NCI-H526 treated with DMSO at 0.1 percent for 48 hours (cell line): ENCODE results near the gene CELF2.
A peak's percentile ranks its signal among the peaks of the same experiment; 100 is the strongest.

Experiments
- DNase-seq: peaks from one replicate; lab custom pipeline; 2025; lab: John Stamatoyannopoulos, UW

Gene CELF2

GRCh38 chr10:11023009-11023953 lies 5.6 kb downstream of the CELF2 start:
- no peak for DNase-seq

GRCh38 chr10:11024596-11024995 lies 6.9 kb downstream of the CELF2 start:
- no peak for DNase-seq

GRCh38 chr10:11025978-11026377 lies 8.3 kb downstream of the CELF2 start:
- no peak for DNase-seq

GRCh38 chr10:11026773-11027172 lies 9.1 kb downstream of the CELF2 start:
- no peak for DNase-seq

GRCh38 chr10:11034762-11035161 lies 17.1 kb downstream of the CELF2 start:
- no peak for DNase-seq

- DNase-seq: peak; percentile 45
These were observed 17.8 kb downstream of the CELF2 start for GRCh38 chr10:11035301-11035991.

GRCh38 chr10:11036424-11037011 lies 18.8 kb downstream of the CELF2 start:
- peak; percentile 32 for DNase-seq

GRCh38 chr10:11037991-11038390 lies 20.3 kb downstream of the CELF2 start:
- DNase-seq: no peak

- DNase-seq: no peak
These were observed 24.7 kb downstream of the CELF2 start for GRCh38 chr10:11042357-11042756.

- no peak for DNase-seq
These were observed 25.4 kb downstream of the CELF2 start for GRCh38 chr10:11043039-11043438.

- no peak for DNase-seq
These were observed 25.9 kb downstream of the CELF2 start for GRCh38 chr10:11043446-11044127.

- peak; percentile 19 for DNase-seq
These were observed 27.8 kb downstream of the CELF2 start for GRCh38 chr10:11045487-11045886.

GRCh38 chr10:11045995-11046775 lies 28.5 kb downstream of the CELF2 start:
- DNase-seq: peak; percentile 6

- no peak for DNase-seq
These were observed 29.1 kb downstream of the CELF2 start for GRCh38 chr10:11046776-11047160.

GRCh38 chr10:11048707-11049278 lies 31.1 kb downstream of the CELF2 start:
- DNase-seq: no peak

- no peak for DNase-seq
These were observed 32.1 kb downstream of the CELF2 start for GRCh38 chr10:11049806-11050205.

GRCh38 chr10:11050301-11051287 lies 32.9 kb downstream of the CELF2 start:
- no peak for DNase-seq

GRCh38 chr10:11057018-11057417 lies 39.3 kb downstream of the CELF2 start:
- no peak for DNase-seq

GRCh38 chr10:11057448-11057847 lies 39.8 kb downstream of the CELF2 start:
- no peak for DNase-seq

- DNase-seq: no peak
These were observed 40.3 kb downstream of the CELF2 start for GRCh38 chr10:11057994-11058393.
